Mucosa of descending colon (tissue), 3 donors: ENCODE measurements around the gene POLR2C. TPM values are rescaled to one million over a fixed set of nuclear protein-coding genes. Genes with fewer than 3 reads are reported as not detected.

Source experiments
- ATAC-seq: fragments of 200-7000 bp; cut with Tn5 transposase; one replicate; pipeline ENCODE4 v1.9.1; 2020; ENCODE audit warnings: mild to moderate bottlenecking, moderate library complexity
- DNase-seq, 3 donors: peaks; one replicate each; pipeline ENCODE4 v3.0.0-alpha.2; 2020
- H3K36me3 ChIP-seq: fragments of 200-600 bp; one replicate; pipeline ENCODE4 v1.8.0; 2021; ENCODE audit warnings: low read depth, mild to moderate bottlenecking
- H3K4me1 ChIP-seq: fragments of 200-600 bp; one replicate; pipeline ENCODE4 v1.8.0; 2021; ENCODE audit warnings: low read depth, mild to moderate bottlenecking
- H3K4me3 ChIP-seq: fragments of 200-600 bp; one replicate; pipeline ENCODE4 v1.8.0; 2021; ENCODE audit warnings: mild to moderate bottlenecking
- H3K9me3 ChIP-seq: fragments of 200-600 bp; one replicate; pipeline ENCODE4 v1.8.0; 2021; ENCODE audit warnings: mild to moderate bottlenecking
- CTCF ChIP-seq: fragments of 200-600 bp; IDR thresholded peaks from one replicate; pipeline ENCODE4 v1.8.0; 2022; ENCODE audit warnings: antibody characterized with exemption, mild to moderate bottlenecking
- intact Hi-C, 2 donors: fragments of 100-400 bp; cut with DNase I in 1 of 2; cut with micrococcal nuclease in 1 of 2; formaldehyde crosslinking; loops; one replicate each; pipeline versions ENCODE4 v1.11.0 to v1.11.1; 2022; cut with DNase I, micrococcal nuclease
- total RNA-seq, 3 donors: library from RNA; stranded (reverse); fragmentation: NEBNext Ultra II Directional in 2 of 3; extraction: Animal tissue kit (Norgen Biotek cat#: 25700) in 2 of 3; gene quantifications; one replicate each; pipeline versions ENCODE4 v1.2.1 to v1.2.4, GENCODE V29; 2021 to 2023
- donor health status: DM: no; HTN: no; CAD: no; lungs with moderate emphysema.
- donor health status: DM: no; HTN: no; CAD: no.
- donor health status: DM: no; HTN: yes; CAD: no.

The POLR2C gene
- total RNA-seq, 3 donors from 2014 or later, result 50.0 to 51.3 (median 51.0) TPM

DNA sequence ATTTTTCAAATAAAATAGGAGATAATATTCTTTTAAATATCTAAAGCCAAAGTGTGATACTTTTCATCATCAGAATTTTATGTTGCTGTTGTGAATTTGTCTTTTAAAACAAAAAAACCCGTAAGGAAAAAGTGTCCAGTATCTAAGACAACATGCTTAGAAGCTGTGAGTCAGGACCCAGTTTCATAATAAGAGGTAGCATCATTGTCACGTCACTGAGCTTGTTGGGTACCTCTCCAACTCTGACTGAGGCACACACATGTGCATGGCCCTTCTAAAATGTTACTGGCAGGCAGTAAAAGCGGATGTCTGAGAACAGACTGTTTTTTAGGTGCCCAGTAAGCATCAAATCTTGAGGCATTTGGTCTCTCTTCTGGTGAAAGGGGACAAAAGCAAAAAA, 17.8 kb upstream of the POLR2C start:
- Histone ChIP-seq H3K4me3 (no peak overlapping the region), H3K9me3 (peaks cover 13% of the 10 kb centered on the region), H3K36me3 (no peaks in the 10 kb centered on the region), H3K4me1 (no peaks in the 10 kb centered on the region)
- ATAC-seq (no peak), DNase-seq (no peak)
- TF ChIP-seq CTCF, result no peak
- intact Hi-C loops, result no loop called here

GRCh38 chr16:57445510-57445909, 17.0 kb upstream of the POLR2C start:
- intact Hi-C loops, result no loop called here
- TF ChIP-seq CTCF, result no peak
- H3K9me3 ChIP-seq, result peaks cover 6% of the 10 kb centered on the region
- H3K4me1 ChIP-seq, result no peaks in the 10 kb centered on the region
- DNase-seq (no peak), ATAC-seq (no peak)
- H3K4me3 ChIP-seq, result no peak overlapping the region
- H3K36me3 ChIP-seq, result no peaks in the 10 kb centered on the region

- Histone ChIP-seq H3K4me3 (peak overlapping the region; percentile 86), H3K9me3 (no peaks in the 10 kb centered on the region), H3K4me1 (no peaks in the 10 kb centered on the region), H3K36me3 (no peaks in the 10 kb centered on the region)
- DNase-seq, result no peak
- intact Hi-C loops, result no loop called here
- peak; percentile 39 for ATAC-seq
- TF ChIP-seq CTCF, result no peak
These were observed 15.8 kb upstream of the POLR2C start for GRCh38 chr16:57446531-57447185.

DNA sequence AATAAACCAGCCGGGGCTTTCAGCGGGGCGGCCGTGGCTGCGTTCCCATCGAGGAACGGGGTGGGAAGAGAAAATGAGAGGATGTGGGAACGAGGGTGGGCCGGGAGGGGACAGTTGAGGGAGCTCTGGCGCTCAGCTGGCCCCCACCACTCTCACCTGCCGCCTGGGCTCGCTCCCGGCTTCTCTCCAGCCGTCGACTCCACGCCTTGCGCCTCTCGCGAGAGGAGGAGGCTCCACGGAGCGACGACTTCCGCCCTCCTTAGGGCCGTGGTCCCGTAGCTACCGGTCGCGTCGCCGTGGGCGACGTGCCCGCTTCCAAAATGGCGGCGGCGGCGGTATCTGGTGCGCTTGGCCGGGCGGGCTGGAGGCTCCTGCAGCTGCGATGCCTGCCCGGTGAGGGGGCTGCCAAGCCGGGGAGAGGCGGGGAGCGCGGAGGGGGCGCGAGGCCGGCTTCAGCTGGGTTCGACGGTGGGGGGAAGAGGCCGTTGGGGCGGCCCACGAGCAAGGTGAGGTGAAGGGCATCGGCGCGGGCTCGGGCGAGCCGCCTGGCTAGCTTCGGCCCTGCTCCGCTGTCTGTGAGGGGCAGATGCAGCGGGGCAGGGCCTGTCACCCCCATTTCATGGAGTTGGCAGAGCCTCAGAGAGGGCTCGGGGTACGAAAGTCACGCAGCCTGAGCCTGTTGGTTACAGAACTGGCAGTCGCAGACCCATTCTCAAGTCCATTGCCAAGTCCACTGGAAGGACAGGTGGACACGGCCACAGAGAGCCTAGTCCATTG, 15.1 kb upstream of the POLR2C start, which contains the start of the genes CIAPIN1 and COQ9:
TSS of gene CIAPIN1 (minus strand) at position 200 of the 777 bp plus-strand sequence. CDS start 6,457 bp downstream, outside the sequence.
TSS of gene COQ9 (plus strand) at position 294 of the 777 bp plus-strand sequence. CDS start at position 321, 27 bp downstream.
- DNase-seq (peak; percentile 95 to 97 (median 97)), ATAC-seq (peak; percentile 99)
- intact Hi-C loops, result no loop called here
- no peaks in the 10 kb centered on the region for H3K36me3 ChIP-seq
- TF ChIP-seq CTCF, result no peak
- H3K4me1 ChIP-seq, result no peaks in the 10 kb centered on the region
- no peaks in the 10 kb centered on the region for H3K9me3 ChIP-seq
- peak within 1 kb of the TSS; percentile 86 for H3K4me3 ChIP-seq

- no peak for ATAC-seq
- no peak for DNase-seq
- TF ChIP-seq CTCF, result no peak
- Histone ChIP-seq H3K4me3 (no peak overlapping the region), H3K4me1 (no peaks in the 10 kb centered on the region), H3K36me3 (peaks cover 9% of the 10 kb centered on the region), H3K9me3 (no peaks in the 10 kb centered on the region)
- intact Hi-C loops, result no loop called here
These were observed 10.5 kb upstream of the POLR2C start for GRCh38 chr16:57452021-57452420.
